GM12874 (cell line): ENCODE measurements around the gene FIGN.

Experiments used
- CTCF ChIP-seq: IDR thresholded peaks from 2 replicates; pipeline ENCODE4 v1.5.1; 2011; ENCODE audit warnings: low read depth, mild to moderate bottlenecking, control low read depth, low read length, moderate library complexity; ENCODE audit not compliant: insufficient read depth

Gene FIGN

GRCh38 chr2:163681745-163682144 lies 54.1 kb downstream of the FIGN start:
- TF ChIP-seq CTCF = no peak

GRCh38 chr2:163675388-163675787 lies 60.4 kb downstream of the FIGN start:
- no peak for TF ChIP-seq CTCF

GRCh38 chr2:163673522-163673921 lies 62.3 kb downstream of the FIGN start:
- no peak for TF ChIP-seq CTCF

- TF ChIP-seq CTCF = no peak
Measured at GRCh38 chr2:163670929-163671328, 64.9 kb downstream of the FIGN start.

- no peak for TF ChIP-seq CTCF
Measured at GRCh38 chr2:163669506-163669905, 66.3 kb downstream of the FIGN start.

GRCh38 chr2:163667064-163667887 lies 68.5 kb downstream of the FIGN start:
- no peak for TF ChIP-seq CTCF

- no peak for TF ChIP-seq CTCF
Measured at GRCh38 chr2:163665817-163666216, 70.0 kb downstream of the FIGN start.
